Adrenal gland (tissue), 12 donors: ENCODE measurements around the gene SARM1. TPM values are rescaled to one million over a fixed set of nuclear protein-coding genes. Genes with fewer than 3 reads are reported as not detected.
A peak's percentile ranks its signal among the peaks of the same experiment; 100 is the strongest.
"Not testable (repeated sequence)": the region's sequence is repeated elsewhere in the genome, so short reads cannot be mapped to it uniquely, and the experiment has no call there.

ENCODE experiments used
- DNase-seq, 7 donors: peaks; one replicate each; pipeline ENCODE4 v3.0.0-alpha.2; 2019 to 2020
- H3K27ac ChIP-seq, 5 donors: fragments of 200-600 bp; sonication (generic) in 4 of 5; 1 replicate in 3 of 5; 2 replicates in 2 of 5; pipeline versions ENCODE4 v1.5.1 to v1.8.0; 2016 to 2020; ENCODE audit warnings: mild to moderate bottlenecking in 1 of 5
- H3K27me3 ChIP-seq: fragments of 200-600 bp; 2 replicates; pipeline ENCODE4 v1.8.0; 2021
- H3K36me3 ChIP-seq, 2 donors: fragments of 200-600 bp; replicated peaks in 1 of 2; 1 replicate in 1 of 2; 2 replicates in 1 of 2; pipeline versions ENCODE4 v1.5.1 to v1.8.0; 2018 to 2022
- H3K4me1 ChIP-seq, 2 donors: fragments of 200-600 bp; replicated peaks in 1 of 2; 1 replicate in 1 of 2; 2 replicates in 1 of 2; pipeline versions ENCODE4 v1.5.1 to v1.8.0; 2018 to 2021
- H3K4me3 ChIP-seq, 4 donors: fragments of 200-600 bp; sonication (generic) in 3 of 4; one replicate each; pipeline ENCODE4 v1.5.1; 2016 to 2018
- H3K9me3 ChIP-seq, 3 donors: fragments of 200-600 bp; sonication (generic) in 1 of 3; replicated peaks in 1 of 3; 1 replicate in 2 of 3; 2 replicates in 1 of 3; pipeline versions ENCODE4 v1.5.1 to v1.8.0; 2016 to 2021
- CTCF ChIP-seq, 6 experiments: fragments of 450-650 bp in 4 of 6; fragments of 200-600 bp in 2 of 6; sonication (generic) in 1 of 6; IDR thresholded peaks; 1 replicate in 5 of 6; 2 replicates in 1 of 6; pipeline versions ENCODE4 v1.5.1 to v1.8.0; 2016 to 2021; ENCODE audit warnings: antibody characterized with exemption in 6 of 6, mild to moderate bottlenecking in 2 of 6, moderate library complexity in 1 of 6
- POLR2A ChIP-seq, 2 donors: fragments of 450-650 bp; IDR thresholded peaks; one replicate each; pipeline ENCODE4 v1.6.1; 2017; ENCODE audit warnings: antibody characterized with exemption in 2 of 2, mild to moderate bottlenecking in 2 of 2, moderate library complexity in 1 of 2
- WGBS, 4 donors: extraction: QIAGEN DNeasy Blood & Tissue Kit in 2 of 4; methylation state at CpG; one replicate each; pipeline versions ENCODE4 v1.1.5 to v1.1.7; 2013 to 2017; 5-methylcytosine and 5-hydroxymethylcytosine counted together
- intact Hi-C, 2 donors: fragments of 100-400 bp; cut with DNase I; formaldehyde crosslinking; loops; one replicate each; pipeline versions ENCODE4 v1.14.1 to v1.15.0; 2022 to 2023
- polyA plus RNA-seq, 3 donors: library from polyadenylated mRNA; stranded (reverse); fragments of 200-250 nt in 2 of 3; fragments of 350-450 nt in 1 of 3; fragmentation: Illumina TruSeq in 1 of 3; extraction: RNeasy Lipid Tissue Mini Kit (QIAGEN cat#74804) in 1 of 3; gene quantifications; one replicate each; pipeline ENCODE4 v1.2.3, GENCODE V29; 2013 to 2014
- total RNA-seq, 9 donors: library from RNA; depleted of rRNA in 4 of 9; stranded (reverse); fragments of >200 nt in 4 of 9; fragments of 120-200 nt in 1 of 9; fragmentation: NEBNext Ultra II Directional in 1 of 9; extraction: Animal tissue kit (Norgen Biotek cat#: 25700) in 1 of 9; gene quantifications; one replicate each; pipeline versions ENCODE4 v1.1.0 to v1.2.4, GENCODE V29; 2013 to 2023
- donor health status: healthy with polysubstance abuse.
- donor health status: Bipolar disorder and iron deficiency.
- donor health status: DM: yes; HTN: yes; CAD: no.
- donor health status: DM: no; HTN: no; CAD: no.
- donor health status: DM: no; HTN: no; CAD: no.
- donor health status: DM: yes; HTN: yes; CAD: no.

Gene SARM1
- total and polyA plus RNA-seq, 12 donors, result 5.8 to 40.0 (median 23.9) TPM

GRCh38 chr17:28335959-28336871, 35.3 kb upstream of the SARM1 start:
- Histone ChIP-seq H3K27me3 (no peaks in the 10 kb centered on the region), H3K36me3 (peaks cover 0 to 29% of the 10 kb centered on the region in 2 donors), H3K9me3 (no peaks in the 10 kb centered on the region), H3K4me1 (peaks cover 21 to 48% of the 10 kb centered on the region in 2 donors), H3K4me3 (peak overlapping the region; percentile 52 to 73 (median 65)), H3K27ac (peak overlapping the region; percentile 78 to 95 (median 89))
- TF ChIP-seq CTCF (IDR thresholded peaks at IDR 0.05) (no peak), POLR2A (IDR thresholded peaks at IDR 0.05) (peak; percentile 18 to 69)
- DNase-seq, result peak; percentile 66 to 91 (median 85)
- intact Hi-C loops, result no loop called here
- 4 to 7% (median 5%) methylated on average over 23 to 29 of the region's 29 CpGs for WGBS, 4 donors

DNA sequence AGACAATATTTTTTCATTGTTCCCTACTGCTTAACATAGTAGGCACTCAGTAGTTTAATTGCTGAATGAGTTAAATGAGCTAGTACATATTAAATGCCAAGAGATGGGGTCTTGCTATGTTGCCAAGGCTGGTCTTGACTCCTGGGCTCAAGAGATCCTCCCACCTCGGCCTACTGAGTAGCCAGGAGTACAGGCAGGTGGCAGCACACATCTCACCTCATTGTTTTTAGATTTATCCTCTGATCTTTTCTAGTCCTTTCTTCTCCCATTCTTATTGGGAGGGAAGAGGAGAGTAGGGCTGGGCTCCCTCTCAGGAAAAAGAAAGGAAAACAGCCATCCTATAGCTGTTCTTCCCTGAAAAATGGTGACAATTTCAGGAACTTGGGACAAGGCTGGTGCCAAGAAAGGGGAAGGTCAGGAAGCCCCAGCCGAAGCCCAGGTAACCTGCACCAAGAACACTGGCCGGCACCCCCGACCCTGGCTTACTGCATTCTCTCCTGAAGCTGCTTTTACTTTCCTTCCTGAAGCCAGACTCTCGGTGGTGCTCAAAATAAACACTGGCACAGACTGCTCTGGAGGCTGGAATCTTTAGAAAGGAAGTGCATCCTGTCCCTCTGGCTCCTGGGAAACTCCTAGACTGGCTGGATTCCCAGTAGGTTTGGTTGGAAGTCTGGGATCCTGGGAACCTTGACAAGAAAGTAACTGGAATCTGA, 33.3 kb upstream of the SARM1 start:
- no peaks in the 10 kb centered on the region for H3K9me3 ChIP-seq
- 45 to 54% (median 50%) methylated on average over 5 of the region's 5 CpGs for WGBS, 4 donors
- no peak for TF ChIP-seq CTCF (IDR thresholded peaks at IDR 0.05)
- TF ChIP-seq POLR2A (IDR thresholded peaks at IDR 0.05), result no peak
- peak in 3 of 7 donors; percentile 35 to 77 (median 51) for DNase-seq
- H3K27me3 ChIP-seq, result no peaks in the 10 kb centered on the region
- intact Hi-C loops, result no loop called here
- H3K36me3 ChIP-seq, result peaks cover 0 to 41% of the 10 kb centered on the region in 2 donors
- H3K4me3 ChIP-seq, result no peak overlapping the region
- H3K27ac ChIP-seq, result peak overlapping the region in 3 of 5 donors; percentile 35 to 95 (median 79)
- H3K4me1 ChIP-seq, result peaks cover 21 to 48% of the 10 kb centered on the region in 2 donors

GRCh38 chr17:28338769-28339212, 32.7 kb upstream of the SARM1 start:
- H3K27ac ChIP-seq, result peak overlapping the region in 3 of 5 donors; percentile 35 to 95 (median 79)
- peak in 1 of 7 donors; percentile 51 for DNase-seq
- H3K4me3 ChIP-seq, intact Hi-C loops, H3K27me3 ChIP-seq, H3K9me3 ChIP-seq: not testable (repeated sequence)
- WGBS, 4 donors, result 87 to 90% (median 88%) methylated on average over 8 of the region's 8 CpGs
- peaks cover 0 to 47% of the 10 kb centered on the region in 2 donors for H3K36me3 ChIP-seq
- H3K4me1 ChIP-seq, result peaks cover 21 to 42% of the 10 kb centered on the region in 2 donors

DNA sequence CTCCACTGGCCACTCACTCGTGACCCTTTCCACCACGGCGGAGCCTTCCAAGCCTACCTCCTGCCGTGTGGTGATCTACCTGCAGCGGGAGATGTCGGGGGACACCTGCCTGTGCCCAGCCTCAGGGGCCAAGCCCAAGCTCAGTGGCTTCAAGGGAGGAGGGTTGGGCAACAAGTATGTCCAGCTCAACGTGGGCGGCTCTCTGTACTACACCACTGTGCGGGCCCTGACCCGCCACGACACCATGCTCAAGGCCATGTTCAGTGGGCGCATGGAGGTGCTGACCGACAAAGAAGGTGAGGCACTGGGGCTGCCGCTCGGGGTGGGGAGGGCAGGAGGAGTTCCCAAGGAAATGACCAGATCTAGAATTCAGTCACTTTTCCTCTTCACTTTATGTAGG, 32.1 kb upstream of the SARM1 start:
- peak overlapping the region in 2 of 5 donors; percentile 24 to 95 for H3K27ac ChIP-seq
- H3K36me3 ChIP-seq, result peaks cover 0 to 54% of the 10 kb centered on the region in 2 donors
- peaks cover 21 to 36% of the 10 kb centered on the region in 2 donors for H3K4me1 ChIP-seq
- TF ChIP-seq POLR2A (IDR thresholded peaks at IDR 0.05) (no peak), CTCF (IDR thresholded peaks at IDR 0.05) (no peak)
- H3K9me3 ChIP-seq, result no peaks in the 10 kb centered on the region
- no peak overlapping the region for H3K4me3 ChIP-seq
- no peaks in the 10 kb centered on the region for H3K27me3 ChIP-seq
- 77 to 94% (median 81%) methylated on average over 13 to 15 of the region's 15 CpGs for WGBS, 4 donors
- peak in 1 of 7 donors; percentile 58 for DNase-seq
- intact Hi-C loops, result no loop called here
